Astrocyte (in vitro differentiated cells and primary cell): ENCODE results near the gene EIF5A. TPM values are rescaled to one million over a fixed set of nuclear protein-coding genes. Genes with fewer than 3 reads are reported as not detected.

Source experiments
- DNase-seq: peaks from one replicate; pipeline ENCODE4 v3.0.0-alpha.2; 2010; ENCODE audit warnings: low read depth
- FAIRE-seq: peaks from 2 replicates; lab custom pipeline; 2011; peaks lifted over from hg19 to GRCh38; lab: Jason Lieb, UNC
- H2AFZ ChIP-seq: 2 replicates; pipeline ENCODE4 v1.6.0; 2012; ENCODE audit warnings: low read depth, low read length, inconsistent platforms
- H3K27ac ChIP-seq: 2 replicates; pipeline ENCODE4 v1.5.1; 2011; ENCODE audit warnings: low read depth, low read length, inconsistent platforms
- H3K27me3 ChIP-seq: 2 replicates; pipeline ENCODE4 v1.6.0; 2011; ENCODE audit warnings: low read length, inconsistent platforms; ENCODE audit not compliant: insufficient read depth
- H3K36me3 ChIP-seq: 2 replicates; pipeline ENCODE4 v1.5.1; 2011; ENCODE audit warnings: low read length, inconsistent platforms; ENCODE audit not compliant: insufficient read depth
- H3K4me1 ChIP-seq: 2 replicates; pipeline ENCODE4 v1.5.1; 2011; ENCODE audit warnings: low read length, inconsistent platforms; ENCODE audit not compliant: insufficient read depth
- H3K4me2 ChIP-seq: 2 replicates; pipeline ENCODE4 v1.6.0; 2012; ENCODE audit warnings: low read length, inconsistent platforms
- H3K4me3 ChIP-seq: 2 replicates; pipeline ENCODE4 v1.5.1; 2011; ENCODE audit warnings: low read depth, mild to moderate bottlenecking, low read length, inconsistent platforms; ENCODE audit not compliant: insufficient read depth
- H3K79me2 ChIP-seq: 2 replicates; pipeline ENCODE4 v1.6.0; 2012; ENCODE audit warnings: mild to moderate bottlenecking, low read length, inconsistent platforms; ENCODE audit not compliant: insufficient read depth
- H3K9ac ChIP-seq: 2 replicates; pipeline ENCODE4 v1.6.0; 2012; ENCODE audit warnings: mild to moderate bottlenecking, low read length, inconsistent platforms
- H3K9me3 ChIP-seq: 2 replicates; pipeline ENCODE4 v1.5.1; 2012; ENCODE audit warnings: low read depth, mild to moderate bottlenecking, low read length, inconsistent platforms; ENCODE audit not compliant: insufficient read depth
- H4K20me1 ChIP-seq: 2 replicates; pipeline ENCODE4 v1.6.0; 2012; ENCODE audit warnings: low read length, inconsistent platforms; ENCODE audit not compliant: insufficient read depth
- H3K27ac Mint-ChIP-seq: one replicate; pipeline ENCODE4 v1.8.0; 2021; ENCODE audit warnings: mild to moderate bottlenecking, mixed read lengths; ENCODE audit not compliant: unreplicated experiment
- H3K27me3 Mint-ChIP-seq: one replicate; pipeline ENCODE4 v1.8.0; 2021; ENCODE audit warnings: low read depth, mixed read lengths; ENCODE audit not compliant: unreplicated experiment
- H3K36me3 Mint-ChIP-seq: one replicate; pipeline ENCODE4 v1.8.0; 2021; ENCODE audit warnings: low read depth, mixed read lengths; ENCODE audit not compliant: unreplicated experiment
- H3K4me1 Mint-ChIP-seq: one replicate; pipeline ENCODE4 v1.8.0; 2021; ENCODE audit warnings: low read depth, mixed read lengths; ENCODE audit not compliant: unreplicated experiment
- H3K4me3 Mint-ChIP-seq: one replicate; pipeline ENCODE4 v1.8.0; 2021; ENCODE audit warnings: mild to moderate bottlenecking, moderate library complexity, mixed read lengths; ENCODE audit not compliant: unreplicated experiment
- H3K9me3 Mint-ChIP-seq: one replicate; pipeline ENCODE4 v1.8.0; 2021; ENCODE audit warnings: mild to moderate bottlenecking, mixed read lengths; ENCODE audit not compliant: unreplicated experiment
- EZH2 ChIP-seq: IDR thresholded peaks from 2 replicates; pipeline ENCODE4 v1.6.1; 2012; ENCODE audit warnings: mild to moderate bottlenecking, low read length, inconsistent platforms; ENCODE audit not compliant: insufficient read depth
- total RNA-seq: library from RNA; stranded (reverse); gene quantifications from 2 replicates; pipeline ENCODE4 v1.2.1, GENCODE V29; 2021
- TF ChIP-seq, protein P1 (sequence below): IDR thresholded peaks from 2 replicates; pipeline ENCODE4 v1.5.1; 2011; ENCODE audit warnings: low read depth, mild to moderate bottlenecking, inconsistent platforms, low read length, moderate library complexity; ENCODE audit not compliant: insufficient read depth

EIF5A gene
- total RNA-seq, 1 donor from 2014 or later, result 915 TPM

DNA sequence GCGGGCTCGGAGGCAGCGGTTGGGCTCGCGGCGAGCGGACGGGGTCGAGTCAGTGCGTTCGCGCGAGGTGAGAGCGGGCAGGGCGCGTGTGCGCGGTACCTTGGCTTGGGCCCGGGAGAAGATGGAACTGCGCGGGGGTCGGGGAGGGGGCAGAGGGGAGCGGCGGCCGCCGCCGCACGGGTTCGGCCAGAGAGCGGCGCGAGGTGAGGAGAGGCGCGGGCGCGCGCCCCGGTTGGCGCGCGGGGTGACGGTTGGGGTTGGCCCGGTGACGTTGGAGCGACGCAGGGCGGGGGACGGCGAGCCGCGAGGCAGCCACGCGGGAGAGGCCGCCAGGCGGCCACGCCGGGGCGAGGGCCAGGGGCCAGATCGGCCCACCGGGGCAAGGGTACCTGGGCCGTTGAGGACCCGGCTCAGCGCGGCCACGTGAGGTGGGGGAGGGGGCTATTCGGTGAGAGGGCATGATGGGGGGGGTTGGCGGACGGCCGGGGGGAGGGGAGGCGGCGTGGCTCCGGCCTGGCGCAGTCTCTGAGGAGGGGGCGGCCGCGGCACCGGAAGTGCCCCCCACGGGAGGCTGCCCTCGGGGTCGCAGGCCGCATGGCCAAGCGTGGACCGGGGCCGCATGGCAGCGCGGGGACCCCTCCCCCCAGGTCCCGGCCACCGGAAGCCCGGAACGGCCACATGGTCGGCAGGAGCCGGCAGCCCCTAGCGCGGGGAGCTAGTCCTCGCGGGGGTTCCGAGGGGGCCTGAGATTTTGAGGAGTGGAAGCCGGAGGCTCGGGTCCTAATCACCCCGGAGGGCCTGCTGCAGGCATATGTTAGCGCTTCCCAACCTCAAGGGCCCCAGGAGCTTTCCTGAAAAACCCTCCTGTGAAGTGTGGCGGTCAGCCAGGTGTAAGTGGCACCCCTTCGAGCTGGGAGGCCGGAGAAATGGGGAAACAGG is 527 bp downstream of the EIF5A start:
- Histone ChIP-seq H3K79me2 (peaks cover 51% of the 10 kb centered on the region), H3K9me3 (no peaks in the 10 kb centered on the region), H4K20me1 (peaks cover 47% of the 10 kb centered on the region), H3K27ac (peak overlapping the region; percentile 90), H2AFZ (no peak overlapping the region), H3K4me2 (peak overlapping the region; percentile 89), H3K4me1 (peaks cover 20% of the 10 kb centered on the region), H3K36me3 (peaks cover 35% of the 10 kb centered on the region), H3K9ac (peak overlapping the region; percentile 98), H3K4me3 (peak overlapping the region; percentile 87), H3K27me3 (no peaks in the 10 kb centered on the region)
- DNase-seq (no peak), FAIRE-seq (no peak)
- TF ChIP-seq, protein P1, sequence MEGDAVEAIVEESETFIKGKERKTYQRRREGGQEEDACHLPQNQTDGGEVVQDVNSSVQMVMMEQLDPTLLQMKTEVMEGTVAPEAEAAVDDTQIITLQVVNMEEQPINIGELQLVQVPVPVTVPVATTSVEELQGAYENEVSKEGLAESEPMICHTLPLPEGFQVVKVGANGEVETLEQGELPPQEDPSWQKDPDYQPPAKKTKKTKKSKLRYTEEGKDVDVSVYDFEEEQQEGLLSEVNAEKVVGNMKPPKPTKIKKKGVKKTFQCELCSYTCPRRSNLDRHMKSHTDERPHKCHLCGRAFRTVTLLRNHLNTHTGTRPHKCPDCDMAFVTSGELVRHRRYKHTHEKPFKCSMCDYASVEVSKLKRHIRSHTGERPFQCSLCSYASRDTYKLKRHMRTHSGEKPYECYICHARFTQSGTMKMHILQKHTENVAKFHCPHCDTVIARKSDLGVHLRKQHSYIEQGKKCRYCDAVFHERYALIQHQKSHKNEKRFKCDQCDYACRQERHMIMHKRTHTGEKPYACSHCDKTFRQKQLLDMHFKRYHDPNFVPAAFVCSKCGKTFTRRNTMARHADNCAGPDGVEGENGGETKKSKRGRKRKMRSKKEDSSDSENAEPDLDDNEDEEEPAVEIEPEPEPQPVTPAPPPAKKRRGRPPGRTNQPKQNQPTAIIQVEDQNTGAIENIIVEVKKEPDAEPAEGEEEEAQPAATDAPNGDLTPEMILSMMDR, result no peak
- no peak for TF ChIP-seq EZH2
- H3K36me3 Mint-ChIP-seq, result peaks cover 19% of the 10 kb centered on the region
- no peaks in the 10 kb centered on the region for H3K27me3 Mint-ChIP-seq
- peak overlapping the region; percentile 97 for H3K4me3 Mint-ChIP-seq
- H3K27ac Mint-ChIP-seq, result peak overlapping the region; percentile 97
- H3K9me3 Mint-ChIP-seq, result no peaks in the 10 kb centered on the region
- peaks cover 32% of the 10 kb centered on the region for H3K4me1 Mint-ChIP-seq

DNA sequence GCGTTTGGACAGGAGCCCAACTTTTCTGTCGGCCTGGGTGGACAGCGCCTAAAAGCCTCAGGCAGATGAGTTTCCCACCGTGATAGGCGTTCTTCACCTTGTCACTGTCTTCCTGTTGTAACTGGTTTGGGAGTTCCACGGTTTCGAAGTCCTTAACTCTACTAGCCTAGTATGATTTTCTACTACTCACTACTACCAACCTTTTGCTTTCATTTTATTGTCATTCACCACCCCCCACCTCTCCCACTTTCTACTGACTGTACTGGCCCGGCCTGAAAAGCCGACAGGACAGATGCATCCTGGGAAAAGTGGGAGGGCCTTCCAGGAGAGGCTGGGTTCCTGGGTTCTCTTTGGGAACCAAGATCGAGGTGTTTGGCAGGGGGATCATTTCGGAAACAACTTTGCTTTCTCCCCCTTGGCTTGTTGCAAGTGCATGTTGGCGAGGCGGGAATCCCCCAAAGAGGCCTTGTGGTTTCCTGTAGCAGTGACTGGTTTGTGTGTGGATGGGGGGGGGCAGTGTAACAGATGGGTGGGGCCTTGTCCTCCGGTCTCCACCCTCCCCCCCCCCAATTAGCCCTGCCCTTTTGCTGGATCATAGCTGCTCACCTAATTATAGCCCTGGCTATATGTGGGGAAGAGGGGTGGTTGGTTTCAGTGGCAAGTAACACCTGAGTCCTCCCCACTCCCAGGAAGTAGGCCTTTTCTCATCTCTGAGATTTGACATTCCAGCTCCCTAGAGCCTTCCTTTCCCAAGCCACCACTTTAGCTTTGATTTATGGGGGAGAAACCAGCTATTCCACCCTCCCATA is 1.4 kb downstream of the EIF5A start:
- H3K9me3 Mint-ChIP-seq, result no peaks in the 10 kb centered on the region
- H3K36me3 Mint-ChIP-seq, result peaks cover 22% of the 10 kb centered on the region

More for the DNA sequence above, 1.4 kb downstream of the EIF5A start:
- TF ChIP-seq, protein P1, result no peak
- peak overlapping the region; percentile 90 for H3K27ac ChIP-seq
- peaks cover 43% of the 10 kb centered on the region for H3K36me3 ChIP-seq
- H3K4me1 Mint-ChIP-seq, result peaks cover 40% of the 10 kb centered on the region
- H3K27ac Mint-ChIP-seq, result peak overlapping the region; percentile 97
- H3K4me3 ChIP-seq, result peak overlapping the region; percentile 87
- peak overlapping the region; percentile 89 for H3K4me2 ChIP-seq
- peaks cover 25% of the 10 kb centered on the region for H3K4me1 ChIP-seq
- peak overlapping the region; percentile 97 for H3K4me3 Mint-ChIP-seq
- H4K20me1 ChIP-seq, result peaks cover 55% of the 10 kb centered on the region
- H3K9ac ChIP-seq, result peak overlapping the region; percentile 98
- FAIRE-seq (no peak), DNase-seq (peak; percentile 66)
- no peaks in the 10 kb centered on the region for H3K9me3 ChIP-seq
- H3K27me3 Mint-ChIP-seq, result no peaks in the 10 kb centered on the region
- no peaks in the 10 kb centered on the region for H3K27me3 ChIP-seq
- no peak overlapping the region for H2AFZ ChIP-seq
- H3K79me2 ChIP-seq, result peaks cover 60% of the 10 kb centered on the region
